Tibial nerve (tissue), 4 donors: ENCODE data around the gene PGGHG.

ENCODE experiments used
- CTCF ChIP-seq, 5 experiments: fragments of 200-600 bp in 3 of 5; fragments of 450-650 bp in 2 of 5; sonication (generic) in 3 of 5; IDR thresholded peaks; one replicate each; pipeline ENCODE4 v1.5.1; 2016 to 2019; ENCODE audit warnings: antibody characterized with exemption in 5 of 5, mild to moderate bottlenecking in 3 of 5, moderate library complexity in 2 of 5
- EP300 ChIP-seq, 2 donors: sonication (generic); formaldehyde crosslinking; IDR thresholded peaks; one replicate each; pipeline ENCODE4 v1.6.1; 2017; ENCODE audit warnings: antibody characterized with exemption in 2 of 2, mild to moderate bottlenecking in 1 of 2
- POLR2A ChIP-seq, 2 donors: fragments of 450-650 bp; IDR thresholded peaks; one replicate each; pipeline ENCODE4 v1.6.1; 2017; ENCODE audit warnings: antibody characterized with exemption in 2 of 2, mild to moderate bottlenecking in 2 of 2, moderate library complexity in 2 of 2

- TF ChIP-seq CTCF (IDR thresholded peaks at IDR 0.05) (no peak), POLR2A (IDR thresholded peaks at IDR 0.05) (no peak), EP300 (IDR thresholded peaks at IDR 0.05) (no peak)
These were observed 14.4 kb downstream of the PGGHG start for GRCh38 chr11:303363-303762.
